H9 (cell line): Measurements from ENCODE around the gene SH3BGR. TPM values are rescaled to one million over a fixed set of nuclear protein-coding genes. Genes with fewer than 3 reads are reported as not detected.

Experiments
- DNase-seq: peaks from one replicate; pipeline ENCODE4 v3.0.0-alpha.2; 2017
- H2AFZ ChIP-seq: one replicate; pipeline ENCODE4 v1.6.1; 2013; ENCODE audit warnings: mild to moderate bottlenecking, low read length, control low read depth, moderate library complexity
- H2AK5ac ChIP-seq: 2 replicates; pipeline ENCODE4 v1.6.1; 2013; ENCODE audit warnings: low read length, control low read depth, mixed read lengths; ENCODE audit not compliant: insufficient read length
- H2BK120ac ChIP-seq: one replicate; pipeline ENCODE4 v1.6.1; 2013; ENCODE audit warnings: low read depth, mild to moderate bottlenecking, low read length, control low read depth, inconsistent platforms; ENCODE audit not compliant: poor library complexity, severe bottlenecking
- H2BK12ac ChIP-seq: 2 replicates; pipeline ENCODE4 v1.6.1; 2013; ENCODE audit warnings: low read length, control low read depth, mixed read lengths, low read depth; ENCODE audit not compliant: insufficient read length
- H2BK15ac ChIP-seq: 2 replicates; pipeline ENCODE4 v1.6.1; 2013; ENCODE audit warnings: low read depth, low read length, control low read depth
- H2BK20ac ChIP-seq: one replicate; pipeline ENCODE4 v1.6.1; 2013; ENCODE audit warnings: low read depth, mild to moderate bottlenecking, low read length, control low read depth, inconsistent platforms; ENCODE audit not compliant: poor library complexity, severe bottlenecking
- H2BK5ac ChIP-seq: 2 replicates; pipeline ENCODE4 v1.6.1; 2013; ENCODE audit warnings: low read length, control low read depth, mixed read lengths; ENCODE audit not compliant: insufficient read length
- H3K14ac ChIP-seq: 2 replicates; pipeline ENCODE4 v1.6.1; 2013; ENCODE audit warnings: low read length, control low read depth; ENCODE audit not compliant: insufficient read depth
- H3K18ac ChIP-seq: 2 replicates; pipeline ENCODE4 v1.6.1; 2013; ENCODE audit warnings: low read depth, mild to moderate bottlenecking, mixed read lengths, low read length, control low read depth; ENCODE audit not compliant: insufficient read length
- H3K23ac ChIP-seq: 2 replicates; pipeline ENCODE4 v1.6.1; 2013; ENCODE audit warnings: low read length, control low read depth, mixed read lengths, low read depth; ENCODE audit not compliant: insufficient read length
- H3K23me2 ChIP-seq: 2 replicates; pipeline ENCODE4 v1.6.1; 2013; ENCODE audit warnings: low read depth, mild to moderate bottlenecking, mixed read lengths, low read length, control low read depth; ENCODE audit not compliant: insufficient read length, poor library complexity, severe bottlenecking
- H3K27ac ChIP-seq: 2 replicates; pipeline ENCODE4 v1.5.1; 2013; ENCODE audit warnings: low read length, control low read depth, mixed read lengths, low read depth; ENCODE audit not compliant: insufficient read length
- H3K27me3 ChIP-seq: 2 replicates; pipeline ENCODE4 v1.6.1; 2013; ENCODE audit warnings: low read length, control low read depth, inconsistent platforms; ENCODE audit not compliant: insufficient read depth
- H3K4ac ChIP-seq: 2 replicates; pipeline ENCODE4 v1.6.1; 2013; ENCODE audit warnings: low read depth, mild to moderate bottlenecking, control low read depth, inconsistent platforms, low read length, moderate library complexity
- H3K4me1 ChIP-seq: 2 replicates; pipeline ENCODE4 v1.6.1; 2013; ENCODE audit warnings: low read length, control low read depth, inconsistent platforms; ENCODE audit not compliant: insufficient read depth
- H3K4me2 ChIP-seq: 2 replicates; pipeline ENCODE4 v1.6.1; 2013; ENCODE audit warnings: low read length, control low read depth, mixed read lengths; ENCODE audit not compliant: insufficient read length, insufficient read depth
- H3K56ac ChIP-seq: 2 replicates; pipeline ENCODE4 v1.6.1; 2013; ENCODE audit warnings: low read depth, mild to moderate bottlenecking, mixed read lengths, low read length, control low read depth; ENCODE audit not compliant: insufficient read length
- H3K79me1 ChIP-seq: 2 replicates; pipeline ENCODE4 v1.6.1; 2013; ENCODE audit warnings: low read depth, mild to moderate bottlenecking, moderate library complexity, low read length, control low read depth, inconsistent platforms; ENCODE audit not compliant: insufficient read depth, poor library complexity, severe bottlenecking
- H3K79me2 ChIP-seq: 2 replicates; pipeline ENCODE4 v1.6.1; 2013; ENCODE audit warnings: low read length, control low read depth, inconsistent platforms; ENCODE audit not compliant: insufficient read depth
- H3K9ac ChIP-seq: 2 replicates; pipeline ENCODE4 v1.6.1; 2013; ENCODE audit warnings: low read length, control low read depth, mixed read lengths; ENCODE audit not compliant: insufficient read length; ENCODE audit errors: extremely low read depth
- H3K9me3 ChIP-seq: one replicate; pipeline ENCODE4 v1.6.1; 2013; ENCODE audit warnings: low read depth, low read length, inconsistent platforms; ENCODE audit not compliant: control insufficient read depth
- H3T11ph ChIP-seq: one replicate; pipeline ENCODE4 v1.6.1; 2013; ENCODE audit warnings: mild to moderate bottlenecking, low read length, control low read depth, inconsistent platforms
- H4K20me1 ChIP-seq: one replicate; pipeline ENCODE4 v1.6.1; 2013; ENCODE audit not compliant: control insufficient read depth, insufficient read length, insufficient read depth
- H4K5ac ChIP-seq: 2 replicates; pipeline ENCODE4 v1.6.1; 2013; ENCODE audit warnings: low read depth, mild to moderate bottlenecking, mixed read lengths, low read length, control low read depth; ENCODE audit not compliant: insufficient read length
- H4K8ac ChIP-seq: replicated peaks from 2 replicates; pipeline ENCODE4 v1.6.1; 2013; ENCODE audit warnings: low read length, control low read depth, mixed read lengths, low read depth; ENCODE audit not compliant: insufficient read length
- H4K91ac ChIP-seq: 2 replicates; pipeline ENCODE4 v1.6.1; 2013; ENCODE audit warnings: low read depth, mild to moderate bottlenecking, moderate library complexity, mixed read lengths, low read length, control low read depth; ENCODE audit not compliant: insufficient read length
- H3K27ac Mint-ChIP-seq, 3 experiments: 2 replicates in 2 of 3; 3 replicates in 1 of 3; pipeline ENCODE4 v1.8.0; 2020 to 2021; ENCODE audit warnings: mixed read lengths in 3 of 3, mild to moderate bottlenecking in 1 of 3, moderate library complexity in 1 of 3
- H3K27me3 Mint-ChIP-seq: 2 replicates; pipeline ENCODE4 v1.8.0; 2021; ENCODE audit warnings: low read depth, mild to moderate bottlenecking, moderate library complexity, mixed read lengths
- H3K36me3 Mint-ChIP-seq, 3 experiments: 2 replicates in 2 of 3; 3 replicates in 1 of 3; pipeline ENCODE4 v1.8.0; 2020 to 2021; ENCODE audit warnings: low read depth in 3 of 3, mixed read lengths in 3 of 3; ENCODE audit not compliant: insufficient read depth in 1 of 3
- H3K4me1 Mint-ChIP-seq, 2 experiments: 2 replicates each; pipeline ENCODE4 v1.8.0; 2020; ENCODE audit warnings: mixed read lengths in 2 of 2
- H3K4me3 Mint-ChIP-seq, 2 experiments: 2 replicates in 1 of 2; 3 replicates in 1 of 2; pipeline ENCODE4 v1.8.0; 2020 to 2021; ENCODE audit warnings: mild to moderate bottlenecking in 2 of 2, mixed read lengths in 2 of 2, moderate library complexity in 1 of 2
- H3K9me3 Mint-ChIP-seq, 2 experiments: 2 replicates in 1 of 2; 3 replicates in 1 of 2; pipeline ENCODE4 v1.8.0; 2020; ENCODE audit warnings: mild to moderate bottlenecking in 2 of 2, mixed read lengths in 2 of 2, moderate library complexity in 1 of 2
- CTCF ChIP-seq: fragments of 200-600 bp; sonication (generic); conservative IDR thresholded peaks from 3 replicates; pipeline ENCODE4 v1.8.0; 2021; ENCODE audit warnings: antibody characterized with exemption, mild to moderate bottlenecking
- WGBS: extraction: QIAGEN DNeasy Blood & Tissue Kit; methylation state at CpG from one replicate; pipeline ENCODE4 v1.1.7; 2013; ENCODE audit warnings: missing lambda C conversion rate, low lambda C conversion rate, mixed read lengths; ENCODE audit not compliant: insufficient read length; ENCODE audit errors: extremely low coverage; 5-methylcytosine and 5-hydroxymethylcytosine counted together
- total RNA-seq: library from RNA; stranded (reverse); gene quantifications from 2 replicates; pipeline ENCODE4 v1.2.1, GENCODE V29; 2021

The SH3BGR gene
- total RNA-seq, 1 experiment from 2014 or later: 2.9 TPM

- H4K5ac ChIP-seq: no peak overlapping the region
- H3K23me2 ChIP-seq: no peaks in the 10 kb centered on the region
- DNase-seq: no peak
- no peaks in the 10 kb centered on the region for H4K20me1 ChIP-seq
- peaks cover 2% of the 10 kb centered on the region; the same call in 1 of the 2 replicates for H3K4me1 ChIP-seq
- H2AK5ac ChIP-seq: no peak overlapping the region
- no CpG with 5 or more reads among the region's 3 CpGs for WGBS
- H2BK20ac ChIP-seq: no peak overlapping the region
- no peak overlapping the region for H2BK120ac ChIP-seq
- Mint-ChIP-seq H3K36me3 (peaks cover 0 to 5% (median 0%) of the 10 kb centered on the region in 3 experiments; a peak in 3 of 7 replicates), H3K4me3 (no peak overlapping the region), H3K27me3 (peaks cover 2% of the 10 kb centered on the region), H3K27ac (no peak overlapping the region; a peak in 1 of 7 replicates), H3K9me3 (no peaks in the 10 kb centered on the region; a peak in 1 of 5 replicates), H3K4me1 (peaks cover 29 to 44% of the 10 kb centered on the region in 2 experiments)
- H3K56ac ChIP-seq: no peak overlapping the region
- H3K23ac ChIP-seq: no peak overlapping the region
- no peak overlapping the region for H4K91ac ChIP-seq
- H3K4me2 ChIP-seq: no peak overlapping the region
- H2BK12ac ChIP-seq: no peak overlapping the region
- no peaks in the 10 kb centered on the region for H3K79me2 ChIP-seq
- H3K4ac ChIP-seq: no peak overlapping the region
- no peak for TF ChIP-seq CTCF
- H4K8ac ChIP-seq: no peak overlapping the region
- no peak overlapping the region for H3K14ac ChIP-seq
- H2AFZ ChIP-seq: no peak overlapping the region
- no peak overlapping the region for H3K18ac ChIP-seq
- no peaks in the 10 kb centered on the region for H3K27me3 ChIP-seq
- H3K27ac ChIP-seq: no peak overlapping the region
- no peaks in the 10 kb centered on the region for H3K9me3 ChIP-seq
- no peak overlapping the region for H3K9ac ChIP-seq
- no peak overlapping the region for H2BK15ac ChIP-seq
- H2BK5ac ChIP-seq: no peak overlapping the region
- H3T11ph ChIP-seq: no peak overlapping the region
- H3K79me1 ChIP-seq: no peaks in the 10 kb centered on the region
These were observed 73.4 kb downstream of the SH3BGR start for GRCh38 chr21:39525129-39525528.
